Hematopoietic multipotent progenitor cell treated with erythropoietin and hydrocortisone succinate and interleukin-3 and kit ligand, for 6 days (in vitro differentiated cells): Measurements from ENCODE around the gene CYGB.

Experiments
- DNase-seq: peaks from one replicate; pipeline ENCODE4 v3.0.0-alpha.2; 2015

The CYGB gene

GRCh38 chr17:76497979-76498875 lies 39.3 kb downstream of the CYGB start:
- no peak for DNase-seq

GRCh38 chr17:76497699-76497978 lies 39.9 kb downstream of the CYGB start:
- no peak for DNase-seq

GRCh38 chr17:76496464-76496863 lies 41.0 kb downstream of the CYGB start:
- no peak for DNase-seq

- DNase-seq = no peak
Observed at GRCh38 chr17:76495663-76496400, 41.7 kb downstream of the CYGB start.

GRCh38 chr17:76493505-76494167 lies 43.9 kb downstream of the CYGB start:
- no peak for DNase-seq

- DNase-seq = peak; percentile 60
Observed at GRCh38 chr17:76492989-76493501, 44.5 kb downstream of the CYGB start.

- no peak for DNase-seq
Observed at GRCh38 chr17:76492123-76492988, 45.2 kb downstream of the CYGB start.

- peak; percentile 53 for DNase-seq
Observed at GRCh38 chr17:76491271-76492122, 46.0 kb downstream of the CYGB start.

GRCh38 chr17:76490112-76490710 lies 47.3 kb downstream of the CYGB start:
- no peak for DNase-seq

- DNase-seq = no peak
Observed at GRCh38 chr17:76487451-76488192, 49.9 kb downstream of the CYGB start.

GRCh38 chr17:76485569-76485968 lies 51.9 kb downstream of the CYGB start:
- no peak for DNase-seq

- DNase-seq = no peak
Observed at GRCh38 chr17:76484228-76484725, 53.2 kb downstream of the CYGB start.

GRCh38 chr17:76481071-76481655 lies 56.3 kb downstream of the CYGB start:
- DNase-seq = no peak

- DNase-seq = peak; percentile 46
Observed at GRCh38 chr17:76480632-76481031, 56.9 kb downstream of the CYGB start.

GRCh38 chr17:76479515-76480060 lies 57.9 kb downstream of the CYGB start:
- DNase-seq = no peak

GRCh38 chr17:76478730-76479514 lies 58.6 kb downstream of the CYGB start:
- DNase-seq = no peak

GRCh38 chr17:76478097-76478496 lies 59.4 kb downstream of the CYGB start:
- DNase-seq = no peak

- DNase-seq = no peak
Observed at GRCh38 chr17:76477576-76477975, 59.9 kb downstream of the CYGB start.
